ENCODE measurements around the gene SLC30A4.

- no peak for TF ChIP-seq CTCF (IDR thresholded peaks at IDR 0.05)
- TF ChIP-seq EZH2 (IDR thresholded peaks at IDR 0.05; ENCODE audit: borderline replicate concordance, insufficient read depth, low read depth, low read length, poor library complexity, severe bottlenecking), result no peak
Observed at GRCh38 chr15:45441036-45441435, 81.5 kb downstream of the SLC30A4 start.

Data from B cell (primary cell).